Endothelial cell of umbilical vein (primary cell): ENCODE data around the gene ZNF618. TPM values are rescaled to one million over a fixed set of nuclear protein-coding genes. Genes with fewer than 3 reads are reported as not detected.

Source experiments
- BruUV-seq: library from RNA; stranded (reverse); fragments of 400-500 nt; replicated peaks from 2 replicates; lab custom pipeline; 2021; lab: Mats Ljungman, UMichigan
- CTCF ChIA-PET: fragments of 300-600, 350-600 bp; sonication (Branson Sonifier 250); formaldehyde crosslinking; loops from one replicate; lab custom pipeline; 2021; ENCODE audit warnings: antibody characterized with exemption, inconsistent platforms; lab: Charles Lee
- POLR2A ChIA-PET: fragments of 300-600, 350-600 bp; sonication (Branson Sonifier 250); formaldehyde crosslinking; loops from one replicate; lab custom pipeline; 2021; ENCODE audit warnings: antibody characterized with exemption, inconsistent platforms; lab: Charles Lee
- DNase-seq: peaks from one replicate; pipeline ENCODE4 v3.0.0-alpha.2; 2011; ENCODE audit warnings: low read depth, low spot score
- FAIRE-seq: peaks from 2 replicates; lab custom pipeline; 2011; peaks lifted over from hg19 to GRCh38; lab: Jason Lieb, UNC
- H2AFZ ChIP-seq: 2 replicates; pipeline ENCODE4 v1.6.0; 2012; ENCODE audit warnings: low read depth, low read length, control low read depth, inconsistent platforms
- H3K27ac ChIP-seq: 2 replicates; pipeline ENCODE4 v1.5.1; 2011; ENCODE audit warnings: low read depth, mild to moderate bottlenecking, control low read depth, low read length, moderate library complexity; ENCODE audit not compliant: insufficient read depth
- H3K27me3 ChIP-seq, 2 experiments: 2 replicates each; pipeline versions ENCODE4 v1.6.0 to v1.6.1; 2011; ENCODE audit warnings: low read length in 2 of 2, mixed read lengths in 1 of 2; ENCODE audit not compliant: control insufficient read depth in 2 of 2, insufficient read depth in 2 of 2
- H3K36me3 ChIP-seq, 2 experiments: 2 replicates in 1 of 2; 3 replicates in 1 of 2; pipeline ENCODE4 v1.5.1; 2011; ENCODE audit warnings: low read length in 2 of 2, mild to moderate bottlenecking in 1 of 2, moderate library complexity in 1 of 2; ENCODE audit not compliant: control insufficient read depth in 2 of 2, insufficient read depth in 2 of 2; ENCODE audit errors: extremely low read depth in 1 of 2
- H3K4me1 ChIP-seq: 3 replicates; pipeline ENCODE4 v1.5.1; 2011; ENCODE audit warnings: mild to moderate bottlenecking, low read length; ENCODE audit not compliant: control insufficient read depth, insufficient read depth; ENCODE audit errors: extremely low read depth
- H3K4me2 ChIP-seq: 2 replicates; pipeline ENCODE4 v1.6.1; 2011; ENCODE audit warnings: low read length, control low read depth, mixed read lengths; ENCODE audit not compliant: insufficient read depth
- H3K4me3 ChIP-seq, 3 experiments: fragments of 200-600 bp in 1 of 3; sonication (generic), shearing (Covaris generic) in 1 of 3; replicated peaks in 1 of 3; 2 replicates each; pipeline ENCODE4 v1.5.1; 2011 to 2016; ENCODE audit warnings: control low read depth in 3 of 3, low read length in 3 of 3, mild to moderate bottlenecking in 2 of 3, inconsistent platforms in 1 of 3, low read depth in 1 of 3, moderate library complexity in 1 of 3; ENCODE audit not compliant: insufficient read depth in 1 of 3
- H3K79me2 ChIP-seq: 2 replicates; pipeline ENCODE4 v1.6.0; 2012; ENCODE audit warnings: low read length, inconsistent platforms; ENCODE audit not compliant: control insufficient read depth, insufficient read depth
- H3K9ac ChIP-seq: replicated peaks from 2 replicates; pipeline ENCODE3; 2011; ENCODE audit warnings: low read length, control low read depth; ENCODE audit not compliant: insufficient read depth; ENCODE audit errors: extremely low read depth
- H3K9me1 ChIP-seq: replicated peaks from 3 replicates; pipeline ENCODE4 v1.6.0; 2011; ENCODE audit warnings: mild to moderate bottlenecking, low read length; ENCODE audit not compliant: control insufficient read depth, insufficient read depth; ENCODE audit errors: extremely low read depth
- H3K9me3 ChIP-seq: replicated peaks from 2 replicates; pipeline ENCODE4 v1.5.1; 2012; ENCODE audit warnings: low read length, inconsistent platforms; ENCODE audit not compliant: control insufficient read depth, insufficient read depth
- H4K20me1 ChIP-seq: replicated peaks from 2 replicates; pipeline ENCODE3; 2011; ENCODE audit warnings: mild to moderate bottlenecking, low read length; ENCODE audit not compliant: control insufficient read depth, insufficient read depth; ENCODE audit errors: extremely low read depth
- GATA2 ChIP-seq: IDR thresholded peaks from 2 replicates; pipeline ENCODE4 v1.7.0; 2011; ENCODE audit warnings: low read depth, mild to moderate bottlenecking, moderate library complexity, mixed read lengths, low read length; ENCODE audit not compliant: insufficient read length, insufficient read depth
- JUN ChIP-seq: IDR thresholded peaks from 2 replicates; pipeline ENCODE4 v1.6.1; 2011; ENCODE audit warnings: borderline replicate concordance, low read depth; ENCODE audit not compliant: insufficient read length, insufficient read depth
- MAX ChIP-seq: IDR thresholded peaks from 2 replicates; pipeline ENCODE4 v1.6.1; 2011; ENCODE audit not compliant: insufficient read depth, insufficient read length
- MYC ChIP-seq: IDR thresholded peaks from one replicate; pipeline ENCODE4 v1.6.1; 2011; ENCODE audit warnings: mild to moderate bottlenecking, low read depth, low read length
- POLR2A ChIP-seq: IDR thresholded peaks from 2 replicates; pipeline ENCODE4 v1.6.1; 2012; ENCODE audit warnings: low read depth, mild to moderate bottlenecking, control low read depth, low read length
- dilution Hi-C: fragments of 300-500 bp; cut with MboI; formaldehyde crosslinking; loops from one replicate; pipeline ENCODE4 v1.15.0; 2019; ENCODE audit warnings: low sequenced_read_pairs; ENCODE audit not compliant: extremely low pct_ligation_motif_present
- intact Hi-C: fragments of 100-400 bp; cut with micrococcal nuclease; formaldehyde crosslinking; loops from one replicate; pipeline ENCODE4 v1.10.0; 2022
- polyA plus RNA-seq, 4 experiments: library from polyadenylated mRNA; depleted of rRNA in 3 of 4; stranded (reverse) in 3 of 4; unstranded in 1 of 4; fragments of >200 nt; gene quantifications; 2 replicates each; pipeline versions ENCODE4 v1.2.1 to v1.2.3, GENCODE V29; 2011 to 2012; ENCODE audit warnings: missing spikeins in 1 of 4
- total RNA-seq: library from RNA; stranded (reverse); gene quantifications from 2 replicates; pipeline ENCODE4 v1.2.3, GENCODE V29; 2021

ZNF618 gene
- total and polyA plus RNA-seq, 2 donors (not counting 3 experiments of a cell fraction or from before 2014, with no cell fraction given) = 22.6 to 80.3 TPM

GRCh38 chr9:113964495-113965170 is 88.5 kb downstream of the ZNF618 start:
- intact Hi-C loops = no loop called here
- DNase-seq (no peak), FAIRE-seq (no peak)
- Histone ChIP-seq H3K9ac (no peak overlapping the region), H3K27ac (no peak overlapping the region), H3K4me1 (peaks cover 13% of the 10 kb centered on the region), H3K27me3 (no peaks in the 10 kb centered on the region), H4K20me1 (no peaks in the 10 kb centered on the region), H3K9me1 (no peaks in the 10 kb centered on the region), H2AFZ (no peak overlapping the region), H3K4me2 (no peak overlapping the region), H3K4me3 (no peak overlapping the region), H3K9me3 (no peaks in the 10 kb centered on the region), H3K79me2 (peaks cover 82% of the 10 kb centered on the region), H3K36me3 (peaks cover 3 to 7% of the 10 kb centered on the region in 2 experiments)
- no TSS peak for BruUV-seq
- CTCF ChIA-PET = interaction anchor here (0.7 to 4.3 kb wide), 14 partner anchors 9 to 227 kb away, joined by 3 to 56 read pairs (median 11); partner anchors contain the start of gene ZNF618
- POLR2A ChIA-PET = no interaction called here
- TF ChIP-seq POLR2A = no peak
- no peak for TF ChIP-seq MYC
- TF ChIP-seq GATA2 = no peak
- dilution Hi-C loops = no loop called here

GRCh38 chr9:113966394-113966793 is 90.3 kb downstream of the ZNF618 start:
- ChIA-PET CTCF (interaction anchor here (0.8 to 4.3 kb wide), 4 partner anchors 10 to 159 kb away, joined by 3 to 56 read pairs (median 4); partner anchors contain the start of gene ZNF618), POLR2A (no interaction called here)
- FAIRE-seq = no peak
- intact Hi-C loops (no loop called here), dilution Hi-C loops (no loop called here)
- no peaks in the 10 kb centered on the region for H3K9me1 ChIP-seq
- H2AFZ ChIP-seq = no peak overlapping the region
- no peak overlapping the region for H3K4me3 ChIP-seq
- H3K4me1 ChIP-seq = peaks cover 13% of the 10 kb centered on the region
- H3K79me2 ChIP-seq = peaks cover 75% of the 10 kb centered on the region
- DNase-seq = no peak
- no TSS peak for BruUV-seq
- no peak overlapping the region for H3K9ac ChIP-seq
- H3K27me3 ChIP-seq = no peaks in the 10 kb centered on the region
- no peak for TF ChIP-seq JUN
- TF ChIP-seq MAX = no peak
- TF ChIP-seq POLR2A = no peak
- no peaks in the 10 kb centered on the region for H4K20me1 ChIP-seq
- H3K9me3 ChIP-seq = no peaks in the 10 kb centered on the region
- no peak overlapping the region for H3K27ac ChIP-seq
- H3K36me3 ChIP-seq = peaks cover 0 to 15% of the 10 kb centered on the region in 2 experiments
- no peak overlapping the region for H3K4me2 ChIP-seq
